ENCODE measurements around the gene SEC14L3. TPM values are rescaled to one million over a fixed set of nuclear protein-coding genes. Genes with fewer than 3 reads are reported as not detected.

The SEC14L3 gene
- total RNA-seq, 1 experiment from 2014 or later, result not detected

DNA sequence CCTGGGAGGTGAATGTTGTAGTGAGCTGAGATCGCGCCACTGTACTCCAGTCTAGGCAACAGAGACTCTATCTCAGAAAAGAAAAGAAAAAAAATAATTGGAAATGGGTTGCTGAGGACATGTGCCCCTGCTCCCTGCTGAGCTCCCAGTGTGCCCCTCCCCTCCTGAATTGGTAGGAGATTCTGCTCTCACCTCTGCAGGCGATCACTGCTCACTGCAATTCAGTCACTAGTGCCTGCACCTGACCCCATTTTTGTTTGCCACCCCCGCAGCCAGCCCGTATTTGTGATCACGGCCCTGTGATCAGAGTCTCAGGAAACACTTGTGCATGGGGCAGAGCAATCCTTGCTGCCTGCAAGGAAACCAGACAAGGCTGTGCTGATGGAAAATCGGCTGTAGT, 16.3 kb upstream of the SEC14L3 start:
- H3K27me3 Mint-ChIP-seq (ENCODE audit: low read depth), result peaks cover 10% of the 10 kb centered on the region

More for the DNA sequence above, 16.3 kb upstream of the SEC14L3 start:
- no peak overlapping the region for H3K56ac ChIP-seq (ENCODE audit: insufficient read length, low read depth, low read length)
- no peak overlapping the region for H3K14ac ChIP-seq (ENCODE audit: insufficient read depth, low read length)
- no peak overlapping the region for H3T11ph ChIP-seq (ENCODE audit: low read length)
- no peaks in the 10 kb centered on the region for H3K79me2 ChIP-seq (ENCODE audit: insufficient read depth, low read length)
- Mint-ChIP-seq H3K4me1 (peaks cover 0 to 6% of the 10 kb centered on the region in 2 experiments; a peak in 3 of 4 replicates), H3K9me3 (no peaks in the 10 kb centered on the region; a peak in 1 of 5 replicates), H3K4me3 (no peak overlapping the region), H3K27ac (no peak overlapping the region; a peak in 1 of 7 replicates), H3K36me3 (ENCODE audit: insufficient read depth in 1 of 3, low read depth in 3 of 3) (no peaks in the 10 kb centered on the region)
- no peak overlapping the region for H2BK15ac ChIP-seq (ENCODE audit: low read depth, low read length)
- H3K23me2 ChIP-seq (ENCODE audit: insufficient read length, low read depth, low read length, poor library complexity, severe bottlenecking), result no peaks in the 10 kb centered on the region
- no peaks in the 10 kb centered on the region for H3K27me3 ChIP-seq (ENCODE audit: insufficient read depth, low read length)
- no peak overlapping the region for H3K9ac ChIP-seq (ENCODE audit: extremely low read depth, insufficient read length, low read length)
- no peak overlapping the region for H4K5ac ChIP-seq (ENCODE audit: insufficient read length, low read depth, low read length)
- H3K27ac ChIP-seq (ENCODE audit: insufficient read length, low read depth, low read length), result no peak overlapping the region
- TF ChIP-seq, protein P1, sequence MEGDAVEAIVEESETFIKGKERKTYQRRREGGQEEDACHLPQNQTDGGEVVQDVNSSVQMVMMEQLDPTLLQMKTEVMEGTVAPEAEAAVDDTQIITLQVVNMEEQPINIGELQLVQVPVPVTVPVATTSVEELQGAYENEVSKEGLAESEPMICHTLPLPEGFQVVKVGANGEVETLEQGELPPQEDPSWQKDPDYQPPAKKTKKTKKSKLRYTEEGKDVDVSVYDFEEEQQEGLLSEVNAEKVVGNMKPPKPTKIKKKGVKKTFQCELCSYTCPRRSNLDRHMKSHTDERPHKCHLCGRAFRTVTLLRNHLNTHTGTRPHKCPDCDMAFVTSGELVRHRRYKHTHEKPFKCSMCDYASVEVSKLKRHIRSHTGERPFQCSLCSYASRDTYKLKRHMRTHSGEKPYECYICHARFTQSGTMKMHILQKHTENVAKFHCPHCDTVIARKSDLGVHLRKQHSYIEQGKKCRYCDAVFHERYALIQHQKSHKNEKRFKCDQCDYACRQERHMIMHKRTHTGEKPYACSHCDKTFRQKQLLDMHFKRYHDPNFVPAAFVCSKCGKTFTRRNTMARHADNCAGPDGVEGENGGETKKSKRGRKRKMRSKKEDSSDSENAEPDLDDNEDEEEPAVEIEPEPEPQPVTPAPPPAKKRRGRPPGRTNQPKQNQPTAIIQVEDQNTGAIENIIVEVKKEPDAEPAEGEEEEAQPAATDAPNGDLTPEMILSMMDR (conservative IDR thresholded peaks at IDR 0.05), result no peak
- no peak overlapping the region for H2BK12ac ChIP-seq (ENCODE audit: insufficient read length, low read depth, low read length)
- no peak overlapping the region for H4K8ac ChIP-seq (replicated peaks; ENCODE audit: insufficient read length, low read depth, low read length)
- H3K79me1 ChIP-seq (ENCODE audit: insufficient read depth, low read depth, low read length, poor library complexity, severe bottlenecking), result no peaks in the 10 kb centered on the region
- H2BK120ac ChIP-seq (ENCODE audit: low read depth, low read length, poor library complexity, severe bottlenecking), result no peak overlapping the region
- H3K4ac ChIP-seq (ENCODE audit: low read depth, low read length), result no peak overlapping the region
- H4K91ac ChIP-seq (ENCODE audit: insufficient read length, low read depth, low read length), result no peak overlapping the region
- no peaks in the 10 kb centered on the region for H3K4me1 ChIP-seq (ENCODE audit: insufficient read depth, low read length)
- H2AK5ac ChIP-seq (ENCODE audit: insufficient read length, low read length), result no peak overlapping the region
- H3K23ac ChIP-seq (ENCODE audit: insufficient read length, low read depth, low read length), result no peak overlapping the region
- no peak overlapping the region for H3K4me2 ChIP-seq (ENCODE audit: insufficient read depth, insufficient read length, low read length)
- no peaks in the 10 kb centered on the region for H3K9me3 ChIP-seq (ENCODE audit: control insufficient read depth, low read depth, low read length)
- H4K20me1 ChIP-seq (ENCODE audit: control insufficient read depth, insufficient read depth, insufficient read length), result no peaks in the 10 kb centered on the region
- H2BK5ac ChIP-seq (ENCODE audit: insufficient read length, low read length), result no peak overlapping the region
- H3K18ac ChIP-seq (ENCODE audit: insufficient read length, low read depth, low read length), result no peak overlapping the region
- H2AFZ ChIP-seq (ENCODE audit: low read length), result no peak overlapping the region
- peak; percentile 35 for DNase-seq
- H2BK20ac ChIP-seq (ENCODE audit: low read depth, low read length, poor library complexity, severe bottlenecking), result no peak overlapping the region
- no CpG with 5 or more reads among the region's 7 CpGs for WGBS (ENCODE audit: extremely low coverage, insufficient read length, low lambda C conversion rate)

Data from H9 (cell line).